PFSK-1 (cell line): Measurements from ENCODE around the gene IL6.

ENCODE experiments used
- FOXP2 ChIP-seq: optimal IDR thresholded peaks from 2 replicates; pipeline ENCODE3; 2011; ENCODE audit warnings: borderline replicate concordance, control low read depth, inconsistent platforms; ENCODE audit not compliant: insufficient read depth; ENCODE audit errors: extremely low read length, extremely low read depth
- POLR2AphosphoS5 ChIP-seq: IDR thresholded peaks from 2 replicates; pipeline ENCODE4 v1.6.1; 2012; ENCODE audit warnings: low read depth, mild to moderate bottlenecking, control low read depth, low read length, moderate library complexity
- REST ChIP-seq, 2 experiments: IDR thresholded peaks; 2 replicates each; pipeline versions ENCODE4 v1.6.1 to v1.8.0; 2011 to 2012; ENCODE audit warnings: low read depth in 2 of 2, low read length in 2 of 2, control low read depth in 1 of 2, inconsistent platforms in 1 of 2, mild to moderate bottlenecking in 1 of 2, moderate library complexity in 1 of 2; ENCODE audit not compliant: insufficient read depth in 1 of 2
- SIN3A ChIP-seq: IDR thresholded peaks from 2 replicates; pipeline ENCODE4 v1.6.1; 2012; ENCODE audit warnings: mild to moderate bottlenecking, low read length, moderate library complexity, borderline replicate concordance; ENCODE audit not compliant: insufficient read depth
- TAF1 ChIP-seq: IDR thresholded peaks from 2 replicates; pipeline ENCODE4 v1.6.1; 2012; ENCODE audit warnings: low read length, control low read depth, borderline replicate concordance; ENCODE audit not compliant: insufficient read depth

Gene IL6

GRCh38 chr7:22757338-22757994, 30.5 kb downstream of the IL6 start:
- TF ChIP-seq TAF1 (no peak), FOXP2 (no peak), SIN3A (no peak), REST (IDR thresholded peaks at IDR 0.05; ENCODE audit: insufficient read depth in 1 of 2, low read depth in 2 of 2, low read length in 2 of 2) (no peak), POLR2AphosphoS5 (no peak)

- no peak for TF ChIP-seq TAF1
- no peak for TF ChIP-seq POLR2AphosphoS5
- no peak for TF ChIP-seq REST (IDR thresholded peaks at IDR 0.05; ENCODE audit: insufficient read depth in 1 of 2, low read depth in 2 of 2, low read length in 2 of 2)
- TF ChIP-seq FOXP2: no peak
- no peak for TF ChIP-seq SIN3A
Measured at GRCh38 chr7:22758576-22758975, 31.6 kb downstream of the IL6 start.

- TF ChIP-seq FOXP2 (no peak), POLR2AphosphoS5 (no peak), SIN3A (no peak), REST (IDR thresholded peaks at IDR 0.05; ENCODE audit: insufficient read depth in 1 of 2, low read depth in 2 of 2, low read length in 2 of 2) (no peak), TAF1 (no peak)
Measured at GRCh38 chr7:22759721-22760120, 32.7 kb downstream of the IL6 start.

GRCh38 chr7:22762866-22763265, 35.9 kb downstream of the IL6 start:
- TF ChIP-seq SIN3A (no peak), TAF1 (no peak), FOXP2 (no peak), REST (IDR thresholded peaks at IDR 0.05; ENCODE audit: insufficient read depth in 1 of 2, low read depth in 2 of 2, low read length in 2 of 2) (no peak), POLR2AphosphoS5 (no peak)

- no peak for TF ChIP-seq SIN3A
- TF ChIP-seq TAF1: no peak
- TF ChIP-seq FOXP2: no peak
- no peak for TF ChIP-seq POLR2AphosphoS5
- no peak for TF ChIP-seq REST (IDR thresholded peaks at IDR 0.05; ENCODE audit: insufficient read depth in 1 of 2, low read depth in 2 of 2, low read length in 2 of 2)
Measured at GRCh38 chr7:22765609-22766008, 38.6 kb downstream of the IL6 start.
